Measurements from ENCODE around the gene SRGAP3.

The SRGAP3 gene

GRCh38 chr3:9136746-9137465 is 112.5 kb downstream of the SRGAP3 start:
- no peaks in the 10 kb centered on the region for H3K27me3 ChIP-seq (ENCODE audit: insufficient read depth, poor library complexity, severe bottlenecking)
- H3K27ac ChIP-seq (ENCODE audit: poor library complexity, severe bottlenecking) = no peak overlapping the region
- no peaks in the 10 kb centered on the region for H3K9me3 ChIP-seq (ENCODE audit: severe bottlenecking)
- H3K4me1 ChIP-seq (ENCODE audit: insufficient read depth, poor library complexity, severe bottlenecking) = peaks cover 7% of the 10 kb centered on the region
- no peak for ATAC-seq (ENCODE audit: low read depth)
- H3K4me3 ChIP-seq (ENCODE audit: severe bottlenecking) = no peak overlapping the region
- TF ChIP-seq CTCF (IDR thresholded peaks at IDR 0.05; ENCODE audit: poor library complexity, severe bottlenecking) = no peak
- DNase-seq (ENCODE audit: low spot score) = no peak
- H3K36me3 ChIP-seq (ENCODE audit: low read depth) = no peaks in the 10 kb centered on the region

- DNase-seq (ENCODE audit: low spot score) (no peak), ATAC-seq (ENCODE audit: low read depth) (no peak)
- no peaks in the 10 kb centered on the region for H3K27me3 ChIP-seq (ENCODE audit: insufficient read depth, poor library complexity, severe bottlenecking)
These were observed 113.4 kb downstream of the SRGAP3 start for GRCh38 chr3:9135930-9136525.

GRCh38 chr3:9135526-9135925 is 113.9 kb downstream of the SRGAP3 start:
- ATAC-seq (ENCODE audit: low read depth) = no peak
- Histone ChIP-seq H3K4me1 (ENCODE audit: insufficient read depth, poor library complexity, severe bottlenecking) (no peaks in the 10 kb centered on the region), H3K9me3 (ENCODE audit: severe bottlenecking) (no peaks in the 10 kb centered on the region), H3K27me3 (ENCODE audit: insufficient read depth, poor library complexity, severe bottlenecking) (no peaks in the 10 kb centered on the region), H3K4me3 (ENCODE audit: severe bottlenecking) (no peak overlapping the region), H3K36me3 (ENCODE audit: low read depth) (no peaks in the 10 kb centered on the region), H3K27ac (ENCODE audit: poor library complexity, severe bottlenecking) (no peak overlapping the region)
- no peak for DNase-seq (ENCODE audit: low spot score)
- TF ChIP-seq CTCF (IDR thresholded peaks at IDR 0.05; ENCODE audit: poor library complexity, severe bottlenecking) = no peak

More at GRCh38 chr3:9135930-9136525, 113.4 kb downstream of the SRGAP3 start:
- Histone ChIP-seq H3K9me3 (ENCODE audit: severe bottlenecking) (no peaks in the 10 kb centered on the region), H3K27ac (ENCODE audit: poor library complexity, severe bottlenecking) (no peak overlapping the region), H3K4me1 (ENCODE audit: insufficient read depth, poor library complexity, severe bottlenecking) (peaks cover 2% of the 10 kb centered on the region), H3K4me3 (ENCODE audit: severe bottlenecking) (no peak overlapping the region), H3K36me3 (ENCODE audit: low read depth) (no peaks in the 10 kb centered on the region)
- no peak for TF ChIP-seq CTCF (IDR thresholded peaks at IDR 0.05; ENCODE audit: poor library complexity, severe bottlenecking)

GRCh38 chr3:9133656-9134055 is 115.8 kb downstream of the SRGAP3 start:
- DNase-seq (ENCODE audit: low spot score) (no peak), ATAC-seq (ENCODE audit: low read depth) (no peak)
- H3K27me3 ChIP-seq (ENCODE audit: insufficient read depth, poor library complexity, severe bottlenecking) = no peaks in the 10 kb centered on the region
- TF ChIP-seq CTCF (IDR thresholded peaks at IDR 0.05; ENCODE audit: poor library complexity, severe bottlenecking) = no peak
- H3K27ac ChIP-seq (ENCODE audit: poor library complexity, severe bottlenecking) = no peak overlapping the region
- no peaks in the 10 kb centered on the region for H3K9me3 ChIP-seq (ENCODE audit: severe bottlenecking)
- H3K4me3 ChIP-seq (ENCODE audit: severe bottlenecking) = no peak overlapping the region
- no peaks in the 10 kb centered on the region for H3K36me3 ChIP-seq (ENCODE audit: low read depth)
- no peaks in the 10 kb centered on the region for H3K4me1 ChIP-seq (ENCODE audit: insufficient read depth, poor library complexity, severe bottlenecking)
